ENCODE data around the gene PTPRG. TPM values are rescaled to one million over a fixed set of nuclear protein-coding genes. Genes with fewer than 3 reads are reported as not detected.

Gene PTPRG
- total and polyA plus RNA-seq, 2 of the 13 experiments (the other 11 are each of a cell fraction or from before 2014, with no cell fraction given) = 8.0 to 25.3 TPM

- Histone ChIP-seq H3K4me2 (ENCODE audit: low read depth, low read length) (no peak overlapping the region), H3K9me3 (ENCODE audit: low read length) (no peaks in the 10 kb centered on the region), H3K27me3 (ENCODE audit: control insufficient read depth in 1 of 2, insufficient read depth in 2 of 2, low read length in 2 of 2) (no peaks in the 10 kb centered on the region), H3K27ac (ENCODE audit: extremely low read length, insufficient read depth, low read length) (no peak overlapping the region), H3K9ac (ENCODE audit: insufficient read depth, low read depth, low read length) (no peak overlapping the region), H2AFZ (ENCODE audit: low read length) (no peak overlapping the region), H3K4me1 (ENCODE audit: insufficient read depth, low read length) (no peaks in the 10 kb centered on the region), H3K36me3 (replicated peaks in 1 of 2; ENCODE audit: control insufficient read depth in 1 of 2, insufficient read depth in 2 of 2, low read length in 2 of 2) (peaks cover 0 to 6% of the 10 kb centered on the region in 2 experiments; a peak in 1 of 5 replicates), H3K79me2 (ENCODE audit: insufficient read depth, low read length) (no peaks in the 10 kb centered on the region), H4K20me1 (ENCODE audit: insufficient read depth, low read length) (0 out of 2 replicates have a peak, but pooled peaks cover 2% of the 10 kb centered on the region), H3K4me3 (replicated peaks in 1 of 3; ENCODE audit: insufficient read depth in 1 of 3, low read depth in 2 of 3, low read length in 3 of 3) (no peak overlapping the region)
- BruUV-seq (replicated peaks) = no TSS peak
- DNase-seq (ENCODE audit: low spot score) (no peak), FAIRE-seq (no peak), ATAC-seq (no peak)
- no peak for TF ChIP-seq ZNF775 (CRISPR knock-in tag; IDR thresholded peaks at IDR 0.05; ENCODE audit: borderline replicate concordance)
- 80% methylated on average over 6 of the region's 6 CpGs for WGBS (ENCODE audit: low lambda C conversion rate)
- intact Hi-C loops (cut with micrococcal nuclease; ENCODE audit: unreplicated experiment) = no loop called here
- ChIA-PET CTCF (ENCODE audit: low intra/inter-chr PET ratio, low total read pairs) (no interaction called here), POLR2A (no interaction called here)
- in situ Hi-C loops (cut with HindIII; ENCODE audit: extremely low pct_ligation_motif_present, low pct_unique_long_range_greater_than_20kb) = no loop called here
Observed at GRCh38 chr3:62139957-62140356, 578.6 kb downstream of the PTPRG start.

DNA sequence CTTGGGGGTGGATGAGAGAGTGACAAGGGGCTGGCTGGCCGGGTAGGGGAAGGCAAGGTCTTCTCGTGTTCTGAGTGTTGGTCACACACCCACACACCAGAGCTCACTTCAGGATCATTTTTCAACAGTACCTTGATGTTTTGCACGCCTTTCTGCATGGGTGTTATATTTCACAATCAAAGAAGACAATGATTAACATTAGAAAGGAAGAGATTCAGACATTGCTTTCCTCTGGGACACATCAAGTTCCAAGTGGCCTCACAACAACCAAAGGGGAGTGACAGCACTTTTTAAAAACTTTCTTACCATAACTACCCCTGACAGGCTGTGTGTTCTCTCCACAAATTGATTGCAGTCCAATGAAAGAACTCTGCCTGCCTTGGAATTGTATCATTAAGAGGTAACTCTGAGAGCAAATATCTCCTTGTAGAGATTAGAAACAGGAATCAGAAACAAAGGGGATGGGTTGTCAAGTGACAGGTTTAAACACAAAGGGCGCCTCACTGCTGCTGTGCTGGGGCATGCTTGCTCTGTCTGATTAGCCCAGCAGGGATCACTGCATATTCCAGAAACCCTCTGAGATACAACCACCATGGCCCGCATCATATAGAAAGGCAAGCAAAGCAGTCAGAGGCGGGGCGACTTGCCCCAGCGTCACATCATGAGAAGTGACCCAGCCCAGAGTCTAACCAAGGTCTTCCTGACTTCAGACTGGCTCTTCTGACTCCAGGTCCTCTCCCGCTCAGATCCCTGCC, 581.1 kb downstream of the PTPRG start:
- H3K4me1 ChIP-seq (ENCODE audit: insufficient read depth, low read length) = no peaks in the 10 kb centered on the region
- no peak overlapping the region for H3K9ac ChIP-seq (ENCODE audit: insufficient read depth, low read depth, low read length)
- no peaks in the 10 kb centered on the region for H3K79me2 ChIP-seq (ENCODE audit: insufficient read depth, low read length)
- POLR2A ChIA-PET = no interaction called here
- intact Hi-C loops (cut with micrococcal nuclease; ENCODE audit: unreplicated experiment) = no loop called here
- H2AFZ ChIP-seq (ENCODE audit: low read length) = no peak overlapping the region
- ATAC-seq (no peak), DNase-seq (ENCODE audit: low spot score) (no peak), FAIRE-seq (no peak)
- no peaks in the 10 kb centered on the region for H3K27me3 ChIP-seq (ENCODE audit: control insufficient read depth in 1 of 2, insufficient read depth in 2 of 2, low read length in 2 of 2)
- WGBS (ENCODE audit: low lambda C conversion rate) = 92% methylated on average over 6 of the region's 9 CpGs
- TF ChIP-seq CEBPB (IDR thresholded peaks at IDR 0.05; ENCODE audit: borderline replicate concordance, low read depth, low read length) (peak; percentile 37; the same call in 1 of the 2 replicates), THAP9 (CRISPR knock-in tag; IDR thresholded peaks at IDR 0.05; ENCODE audit: borderline replicate concordance) (no peak)
- 0 out of 2 replicates have a peak, but pooled peaks cover 2% of the 10 kb centered on the region for H4K20me1 ChIP-seq (ENCODE audit: insufficient read depth, low read length)
- no TSS peak for BruUV-seq (replicated peaks)
- CTCF ChIA-PET (ENCODE audit: low intra/inter-chr PET ratio, low total read pairs) = no interaction called here
- H3K36me3 ChIP-seq (replicated peaks in 1 of 2; ENCODE audit: control insufficient read depth in 1 of 2, insufficient read depth in 2 of 2, low read length in 2 of 2) = peaks cover 0 to 6% of the 10 kb centered on the region in 2 experiments; a peak in 2 of 5 replicates
- H3K4me2 ChIP-seq (ENCODE audit: low read depth, low read length) = no peak overlapping the region
- no peak overlapping the region for H3K27ac ChIP-seq (ENCODE audit: extremely low read length, insufficient read depth, low read length)
- in situ Hi-C loops (cut with HindIII; ENCODE audit: extremely low pct_ligation_motif_present, low pct_unique_long_range_greater_than_20kb) = no loop called here
- H3K9me3 ChIP-seq (ENCODE audit: low read length) = no peaks in the 10 kb centered on the region
- H3K4me3 ChIP-seq (replicated peaks in 1 of 3; ENCODE audit: insufficient read depth in 1 of 3, low read depth in 2 of 3, low read length in 3 of 3) = no peak overlapping the region

Data from HepG2 (cell line).